Measurements from ENCODE around the gene PSG3.
"Not testable (repeated sequence)": the region's sequence is repeated elsewhere in the genome, so short reads cannot be mapped to it uniquely, and the experiment has no call there.

The PSG3 gene

DNA sequence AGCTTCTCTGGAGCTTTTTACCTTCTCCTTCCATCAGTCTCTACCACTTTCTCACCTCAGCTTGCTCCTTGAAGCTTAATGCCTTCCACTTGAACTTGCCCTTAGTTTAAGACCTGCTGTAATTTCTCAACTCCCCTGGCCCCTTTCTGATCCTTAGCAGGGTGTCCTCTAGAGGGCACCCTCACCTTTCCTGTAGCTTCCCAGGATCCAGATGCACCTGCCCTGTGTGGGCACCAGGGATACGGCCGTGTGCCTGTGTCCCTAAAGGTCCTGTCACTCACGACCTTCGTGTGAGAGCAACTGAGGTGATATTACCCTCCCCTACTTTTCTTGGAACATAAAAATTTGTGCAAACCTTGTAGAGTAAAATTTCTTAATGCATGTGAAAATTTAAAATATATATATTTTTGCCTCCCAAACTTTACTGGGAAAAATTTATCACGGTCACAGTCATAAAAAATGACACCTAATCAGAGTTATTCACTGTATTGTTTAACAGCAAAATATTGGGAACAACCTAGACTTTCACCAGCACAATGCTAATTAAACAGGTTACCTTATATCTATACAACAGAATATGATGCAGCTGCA is 46.4 kb downstream of the PSG3 start:
- no peak for DNase-seq

- DNase-seq = no peak
These were observed 56.3 kb downstream of the PSG3 start for GRCh38 chr19:42683917-42684513.

DNA sequence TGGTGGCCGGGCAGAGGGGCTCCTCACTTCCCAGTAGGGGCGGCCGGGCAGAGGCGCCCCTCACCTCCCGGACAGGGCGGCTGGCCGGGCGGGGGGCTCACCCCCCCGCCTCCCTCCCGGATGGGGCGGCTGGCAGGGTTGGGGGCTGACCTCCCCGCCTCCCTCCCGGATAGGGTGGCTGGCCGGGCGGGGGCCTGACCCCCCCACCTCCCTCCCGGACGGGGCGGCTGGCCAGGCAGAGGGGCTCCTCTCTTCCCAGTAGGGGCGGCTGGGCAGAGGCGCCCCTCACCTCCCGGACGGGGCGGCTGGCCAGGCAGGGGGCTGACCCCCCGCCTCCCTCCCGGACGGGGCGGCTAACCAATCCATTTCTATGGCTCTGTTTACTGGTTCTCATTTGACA is 64.0 kb downstream of the PSG3 start:
- DNase-seq = not testable (repeated sequence)

GRCh38 chr19:42674549-42674948 is 65.7 kb downstream of the PSG3 start:
- DNase-seq = not testable (repeated sequence)
